Adrenal gland (tissue), 5 donors: Measurements from ENCODE around the gene CELF2.

Experiments used
- POLR2A ChIP-seq, 2 donors: fragments of 450-650 bp; IDR thresholded peaks; one replicate each; pipeline ENCODE4 v1.6.1; 2017; ENCODE audit warnings: antibody characterized with exemption in 2 of 2, mild to moderate bottlenecking in 2 of 2, moderate library complexity in 1 of 2
- TF ChIP-seq, protein P1 (sequence below), 6 experiments: fragments of 450-650 bp in 4 of 6; fragments of 200-600 bp in 2 of 6; sonication (generic) in 1 of 6; IDR thresholded peaks; 1 replicate in 5 of 6; 2 replicates in 1 of 6; pipeline versions ENCODE4 v1.5.1 to v1.8.0; 2016 to 2021; ENCODE audit warnings: antibody characterized with exemption in 6 of 6, mild to moderate bottlenecking in 2 of 6, moderate library complexity in 1 of 6
- donor health status: DM: no; HTN: no; CAD: no.

DNA sequence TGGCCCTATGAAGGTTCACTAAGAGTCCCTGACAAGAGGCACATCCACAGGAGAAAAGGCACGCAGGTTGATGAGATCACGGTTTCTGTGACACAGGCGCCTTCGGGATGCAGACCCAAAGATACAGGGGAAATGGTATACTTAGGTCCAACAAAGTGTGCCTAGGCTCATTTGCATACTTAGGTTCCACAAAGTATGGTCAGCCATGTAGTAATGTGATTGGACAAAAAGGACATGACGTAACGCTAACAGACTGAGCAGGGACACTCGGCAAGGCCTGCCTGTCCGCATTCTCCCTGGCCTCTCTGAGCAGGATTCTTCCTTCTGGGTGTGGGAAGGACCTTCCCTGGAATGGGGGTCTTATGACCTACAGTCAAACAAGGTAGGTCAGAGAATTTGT is 190.6 kb downstream of the CELF2 start:
- TF ChIP-seq, protein P1, sequence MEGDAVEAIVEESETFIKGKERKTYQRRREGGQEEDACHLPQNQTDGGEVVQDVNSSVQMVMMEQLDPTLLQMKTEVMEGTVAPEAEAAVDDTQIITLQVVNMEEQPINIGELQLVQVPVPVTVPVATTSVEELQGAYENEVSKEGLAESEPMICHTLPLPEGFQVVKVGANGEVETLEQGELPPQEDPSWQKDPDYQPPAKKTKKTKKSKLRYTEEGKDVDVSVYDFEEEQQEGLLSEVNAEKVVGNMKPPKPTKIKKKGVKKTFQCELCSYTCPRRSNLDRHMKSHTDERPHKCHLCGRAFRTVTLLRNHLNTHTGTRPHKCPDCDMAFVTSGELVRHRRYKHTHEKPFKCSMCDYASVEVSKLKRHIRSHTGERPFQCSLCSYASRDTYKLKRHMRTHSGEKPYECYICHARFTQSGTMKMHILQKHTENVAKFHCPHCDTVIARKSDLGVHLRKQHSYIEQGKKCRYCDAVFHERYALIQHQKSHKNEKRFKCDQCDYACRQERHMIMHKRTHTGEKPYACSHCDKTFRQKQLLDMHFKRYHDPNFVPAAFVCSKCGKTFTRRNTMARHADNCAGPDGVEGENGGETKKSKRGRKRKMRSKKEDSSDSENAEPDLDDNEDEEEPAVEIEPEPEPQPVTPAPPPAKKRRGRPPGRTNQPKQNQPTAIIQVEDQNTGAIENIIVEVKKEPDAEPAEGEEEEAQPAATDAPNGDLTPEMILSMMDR (IDR thresholded peaks at IDR 0.05) = no peak
- TF ChIP-seq POLR2A (IDR thresholded peaks at IDR 0.05) = no peak
